ENCODE data around the gene OSBPL3. TPM values are rescaled to one million over a fixed set of nuclear protein-coding genes. Genes with fewer than 3 reads are reported as not detected.

The OSBPL3 gene
- total RNA-seq, 1 donor from 2014 or later, result 76.2 TPM

- Mint-ChIP-seq H3K36me3 (ENCODE audit: low read depth) (peaks cover 14% of the 10 kb centered on the region), H3K4me3 (ENCODE audit: low read depth) (no peak overlapping the region), H3K4me1 (ENCODE audit: low read depth) (peaks cover 90% of the 10 kb centered on the region), H3K27ac (peak overlapping the region; percentile 91), H3K9me3 (no peaks in the 10 kb centered on the region), H3K27me3 (ENCODE audit: low read depth) (no peaks in the 10 kb centered on the region)
- intact Hi-C loops (cut with micrococcal nuclease), result no loop called here
- DNase-seq (ENCODE audit: low spot score), result no peak
Measured at GRCh38 chr7:24922099-24922773, 57.7 kb downstream of the OSBPL3 start.

GRCh38 chr7:24921362-24921679 is 58.7 kb downstream of the OSBPL3 start:
- peaks cover 93% of the 10 kb centered on the region for H3K4me1 Mint-ChIP-seq (ENCODE audit: low read depth)
- no peaks in the 10 kb centered on the region for H3K27me3 Mint-ChIP-seq (ENCODE audit: low read depth)
- no peaks in the 10 kb centered on the region for H3K9me3 Mint-ChIP-seq
- peak overlapping the region; percentile 91 for H3K27ac Mint-ChIP-seq
- peak overlapping the region; percentile 41 for H3K4me3 Mint-ChIP-seq (ENCODE audit: low read depth)
- intact Hi-C loops (cut with micrococcal nuclease), result loop anchor here (1.0 to 2.0 kb wide), 7 partner anchors 10 to 107 kb away; partner anchors contain the start of gene OSBPL3
- H3K36me3 Mint-ChIP-seq (ENCODE audit: low read depth), result peaks cover 21% of the 10 kb centered on the region
- no peak for DNase-seq (ENCODE audit: low spot score)

DNA sequence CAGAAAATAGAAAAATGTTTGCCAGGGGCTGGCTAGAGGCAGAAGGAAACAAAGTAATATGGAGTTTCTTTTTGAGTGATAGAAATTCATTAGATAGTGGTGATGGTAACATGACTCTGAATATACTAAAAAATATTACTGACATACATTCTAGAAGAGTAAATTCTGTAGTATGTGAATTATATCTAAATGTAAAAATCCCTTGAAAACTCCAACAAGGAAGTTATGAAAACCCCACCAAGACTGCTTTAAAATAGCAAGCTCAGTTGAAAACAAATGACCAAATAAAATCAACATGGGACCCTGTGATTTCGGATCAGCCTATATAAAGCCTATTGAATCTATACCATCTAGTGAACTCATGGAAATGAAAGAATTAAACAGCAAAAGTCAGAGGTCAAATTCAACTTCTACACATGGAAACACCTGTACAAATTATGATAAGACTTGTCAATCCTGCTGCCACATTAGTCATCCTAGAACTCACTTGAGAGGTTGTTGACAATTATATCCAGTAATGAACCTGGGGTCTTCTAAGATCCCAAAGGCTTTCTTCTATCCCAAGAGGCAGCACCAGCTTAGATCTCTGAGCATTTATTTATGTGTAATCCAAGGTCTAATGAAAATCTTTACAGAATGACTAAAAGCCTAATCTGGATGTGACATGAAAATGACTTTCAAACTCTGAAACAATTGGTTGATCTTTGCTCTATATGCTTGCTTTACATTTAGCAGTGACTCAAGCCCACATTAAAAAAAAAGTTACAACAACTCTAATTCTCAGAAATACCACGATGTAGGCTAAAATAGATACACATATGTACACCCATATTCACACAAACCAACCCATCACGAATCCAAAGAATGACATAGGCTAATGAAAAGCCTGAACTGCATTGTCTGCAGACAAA is 59.3 kb downstream of the OSBPL3 start:
- peak overlapping the region; percentile 41 for H3K4me3 Mint-ChIP-seq (ENCODE audit: low read depth)
- DNase-seq (ENCODE audit: low spot score), result no peak
- peaks cover 24% of the 10 kb centered on the region for H3K36me3 Mint-ChIP-seq (ENCODE audit: low read depth)
- H3K27ac Mint-ChIP-seq, result peak overlapping the region; percentile 91
- H3K27me3 Mint-ChIP-seq (ENCODE audit: low read depth), result no peaks in the 10 kb centered on the region
- peaks cover 94% of the 10 kb centered on the region for H3K4me1 Mint-ChIP-seq (ENCODE audit: low read depth)
- intact Hi-C loops (cut with micrococcal nuclease), result loop anchor here (1.0 to 2.0 kb wide), 7 partner anchors 9 to 108 kb away; partner anchors contain the start of gene OSBPL3
- no peaks in the 10 kb centered on the region for H3K9me3 Mint-ChIP-seq

DNA sequence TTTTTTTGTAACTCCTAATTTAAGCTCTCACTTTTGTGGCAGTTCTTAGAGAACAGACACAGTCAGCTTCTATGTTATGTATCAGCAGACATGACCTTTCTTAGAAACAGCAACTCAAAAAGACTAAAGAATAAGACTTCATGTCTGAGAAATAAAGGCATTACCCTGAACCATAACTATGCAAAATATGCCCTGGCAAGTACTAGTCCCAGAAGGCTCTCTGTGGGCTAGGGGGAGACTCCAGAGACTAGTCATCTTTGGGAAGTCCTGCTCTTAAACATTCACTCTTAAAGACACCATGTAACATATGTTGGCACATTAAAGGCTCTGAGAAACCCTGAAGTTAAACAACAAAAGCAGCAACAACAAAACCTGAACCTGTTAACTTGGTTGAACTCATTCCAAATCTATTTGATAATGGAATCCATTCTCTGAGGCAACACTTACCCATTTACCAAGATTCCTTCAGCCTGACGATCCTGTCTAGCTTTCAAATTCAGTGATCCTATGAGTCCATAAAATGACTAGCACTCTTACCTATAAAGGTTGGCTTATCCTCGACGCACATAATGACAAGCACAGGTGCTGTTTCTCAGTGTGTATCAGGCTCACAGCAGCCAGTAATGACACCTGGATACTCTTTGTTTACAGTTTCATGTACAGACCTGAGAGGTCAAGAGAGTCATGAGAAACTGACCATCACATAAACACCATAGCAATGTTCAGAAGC is 62.3 kb downstream of the OSBPL3 start:
- Mint-ChIP-seq H3K4me1 (ENCODE audit: low read depth) (peaks cover 92% of the 10 kb centered on the region), H3K4me3 (ENCODE audit: low read depth) (no peak overlapping the region), H3K27ac (peak overlapping the region; percentile 43), H3K9me3 (no peaks in the 10 kb centered on the region), H3K27me3 (ENCODE audit: low read depth) (no peaks in the 10 kb centered on the region), H3K36me3 (ENCODE audit: low read depth) (peaks cover 47% of the 10 kb centered on the region)
- no peak for DNase-seq (ENCODE audit: low spot score)
- intact Hi-C loops (cut with micrococcal nuclease), result no loop called here

- Mint-ChIP-seq H3K4me1 (ENCODE audit: low read depth) (peaks cover 91% of the 10 kb centered on the region), H3K36me3 (ENCODE audit: low read depth) (peaks cover 53% of the 10 kb centered on the region), H3K27ac (peak overlapping the region; percentile 40), H3K27me3 (ENCODE audit: low read depth) (no peaks in the 10 kb centered on the region), H3K9me3 (no peaks in the 10 kb centered on the region), H3K4me3 (ENCODE audit: low read depth) (peak overlapping the region; percentile 4)
- DNase-seq (ENCODE audit: low spot score), result no peak
- intact Hi-C loops (cut with micrococcal nuclease), result no loop called here
Measured at GRCh38 chr7:24916463-24917040, 63.4 kb downstream of the OSBPL3 start.

DNA sequence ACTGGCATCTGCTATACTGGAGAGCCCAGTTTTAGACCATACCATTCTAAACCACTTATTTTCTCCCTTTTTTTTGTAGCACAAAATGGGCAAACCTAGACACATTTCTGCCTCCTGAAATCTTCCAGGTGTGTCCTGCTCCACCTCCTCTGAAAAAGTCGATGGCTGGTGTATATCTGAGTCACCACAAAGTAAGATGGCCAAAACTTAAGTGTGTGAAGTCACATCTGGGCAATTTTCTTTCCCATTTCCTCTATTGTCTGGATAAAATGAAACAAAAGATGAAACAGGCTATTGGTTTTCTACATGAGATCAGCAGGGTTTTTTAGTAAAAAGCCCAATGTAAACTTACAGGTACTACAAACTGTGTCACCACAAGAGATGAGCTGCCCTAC is 65.5 kb downstream of the OSBPL3 start:
- Mint-ChIP-seq H3K4me3 (ENCODE audit: low read depth) (peak overlapping the region; percentile 10), H3K27me3 (ENCODE audit: low read depth) (no peaks in the 10 kb centered on the region), H3K4me1 (ENCODE audit: low read depth) (peaks cover 91% of the 10 kb centered on the region), H3K36me3 (ENCODE audit: low read depth) (peaks cover 57% of the 10 kb centered on the region), H3K9me3 (no peaks in the 10 kb centered on the region), H3K27ac (peak overlapping the region; percentile 80)
- DNase-seq (ENCODE audit: low spot score), result no peak
- intact Hi-C loops (cut with micrococcal nuclease), result no loop called here

GRCh38 chr7:24913801-24914464 is 66.0 kb downstream of the OSBPL3 start:
- Mint-ChIP-seq H3K4me3 (ENCODE audit: low read depth) (peak overlapping the region; percentile 9), H3K4me1 (ENCODE audit: low read depth) (peaks cover 86% of the 10 kb centered on the region), H3K9me3 (no peaks in the 10 kb centered on the region), H3K27me3 (ENCODE audit: low read depth) (no peaks in the 10 kb centered on the region), H3K36me3 (ENCODE audit: low read depth) (peaks cover 53% of the 10 kb centered on the region), H3K27ac (peak overlapping the region; percentile 64)
- no peak for DNase-seq (ENCODE audit: low spot score)
- intact Hi-C loops (cut with micrococcal nuclease), result no loop called here

DNA sequence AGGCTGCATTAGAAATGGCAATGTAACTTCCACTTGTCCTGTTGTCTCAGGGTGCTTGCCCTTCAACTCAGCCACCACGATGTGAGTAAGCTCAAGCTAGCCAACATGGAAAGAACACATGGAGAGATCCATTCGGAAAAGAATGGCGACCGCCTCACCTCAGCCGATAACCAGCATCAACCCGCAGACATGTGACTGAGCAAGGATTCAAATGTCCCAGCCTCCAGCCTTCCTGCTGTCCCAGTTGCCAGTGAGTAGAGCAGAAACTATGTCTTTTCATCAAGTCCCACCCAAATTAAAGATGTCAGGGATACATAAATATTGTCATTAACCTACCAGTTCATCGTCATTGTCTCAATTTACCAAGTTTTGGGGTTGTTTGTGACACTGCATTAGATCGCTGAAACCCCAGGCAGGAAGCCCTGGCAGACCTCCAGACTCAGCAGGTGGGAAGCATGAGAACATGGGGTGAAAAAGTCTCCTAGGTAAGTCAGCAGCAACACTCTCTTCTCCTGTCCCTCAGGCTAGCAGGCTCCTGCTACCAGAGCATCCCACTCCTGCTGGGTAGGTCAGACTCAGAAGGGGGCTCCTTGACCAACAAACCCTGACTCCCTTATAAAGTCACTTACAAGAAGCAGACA is 67.0 kb downstream of the OSBPL3 start:
- Mint-ChIP-seq H3K9me3 (no peaks in the 10 kb centered on the region), H3K4me3 (ENCODE audit: low read depth) (no peak overlapping the region), H3K27me3 (ENCODE audit: low read depth) (no peaks in the 10 kb centered on the region), H3K4me1 (ENCODE audit: low read depth) (peaks cover 76% of the 10 kb centered on the region), H3K27ac (peak overlapping the region; percentile 13), H3K36me3 (ENCODE audit: low read depth) (peaks cover 46% of the 10 kb centered on the region)
- no peak for DNase-seq (ENCODE audit: low spot score)
- intact Hi-C loops (cut with micrococcal nuclease), result no loop called here

DNA sequence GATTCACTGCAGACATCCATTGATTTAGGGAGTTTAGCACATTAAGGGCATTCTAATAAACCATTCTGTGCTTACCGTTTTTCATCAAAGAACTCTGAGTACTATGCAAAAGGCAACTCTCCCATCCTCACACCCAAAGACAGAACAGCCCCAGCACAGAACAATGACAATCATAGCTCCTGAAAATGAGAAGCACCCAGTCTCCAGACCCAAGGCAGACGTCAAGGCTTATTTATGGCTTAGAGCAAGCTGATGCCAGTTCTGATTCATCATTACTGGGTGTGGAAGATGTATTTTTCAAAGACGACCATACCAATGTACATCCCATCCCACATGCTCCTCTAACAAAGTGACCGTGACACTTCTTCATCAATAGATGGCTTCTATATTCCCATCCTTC is 67.6 kb downstream of the OSBPL3 start:
- Mint-ChIP-seq H3K4me3 (ENCODE audit: low read depth) (no peak overlapping the region), H3K9me3 (no peaks in the 10 kb centered on the region), H3K27ac (peak overlapping the region; percentile 13), H3K4me1 (ENCODE audit: low read depth) (peaks cover 71% of the 10 kb centered on the region), H3K27me3 (ENCODE audit: low read depth) (no peaks in the 10 kb centered on the region), H3K36me3 (ENCODE audit: low read depth) (peaks cover 46% of the 10 kb centered on the region)
- intact Hi-C loops (cut with micrococcal nuclease), result no loop called here
- no peak for DNase-seq (ENCODE audit: low spot score)

DNA sequence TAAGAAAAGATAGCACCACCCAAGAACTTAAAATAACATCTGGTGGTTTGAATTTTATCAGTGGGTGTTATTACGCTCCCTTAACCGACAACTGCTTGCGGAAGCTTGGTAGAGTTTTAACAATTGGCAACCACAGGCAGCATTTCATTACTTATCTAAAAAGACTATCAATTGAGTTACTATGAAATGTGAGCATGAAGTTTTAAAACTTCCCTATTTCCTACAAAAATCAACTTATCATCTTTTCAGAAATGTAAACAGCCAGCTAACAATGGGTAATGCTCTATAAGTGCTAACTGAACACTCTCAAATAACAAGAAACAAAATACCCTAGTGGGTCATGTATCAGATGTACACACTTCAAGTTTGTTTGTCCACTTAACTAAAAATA is 68.8 kb downstream of the OSBPL3 start:
- peak overlapping the region; percentile 90 for H3K27ac Mint-ChIP-seq
- no peak for DNase-seq (ENCODE audit: low spot score)
- peaks cover 60% of the 10 kb centered on the region for H3K4me1 Mint-ChIP-seq (ENCODE audit: low read depth)
- intact Hi-C loops (cut with micrococcal nuclease), result loop anchor here (1.0 kb wide), 1 partner anchor 10 kb away; no protein-coding TSS in a partner anchor
- no peaks in the 10 kb centered on the region for H3K27me3 Mint-ChIP-seq (ENCODE audit: low read depth)
- peak overlapping the region; percentile 56 for H3K4me3 Mint-ChIP-seq (ENCODE audit: low read depth)
- H3K36me3 Mint-ChIP-seq (ENCODE audit: low read depth), result peaks cover 37% of the 10 kb centered on the region
- H3K9me3 Mint-ChIP-seq, result no peaks in the 10 kb centered on the region

- peak overlapping the region; percentile 90 for H3K27ac Mint-ChIP-seq
- DNase-seq (ENCODE audit: low spot score), result no peak
- H3K4me1 Mint-ChIP-seq (ENCODE audit: low read depth), result peaks cover 55% of the 10 kb centered on the region
- peaks cover 35% of the 10 kb centered on the region for H3K36me3 Mint-ChIP-seq (ENCODE audit: low read depth)
- intact Hi-C loops (cut with micrococcal nuclease), result loop anchor here (1.0 kb wide), 1 partner anchor 11 kb away; no protein-coding TSS in a partner anchor
- H3K27me3 Mint-ChIP-seq (ENCODE audit: low read depth), result no peaks in the 10 kb centered on the region
- no peaks in the 10 kb centered on the region for H3K9me3 Mint-ChIP-seq
- H3K4me3 Mint-ChIP-seq (ENCODE audit: low read depth), result peak overlapping the region; percentile 63
Measured at GRCh38 chr7:24910551-24911212, 69.3 kb downstream of the OSBPL3 start.
